ENCODE data around the gene NME3.
A peak's percentile ranks its signal among the peaks of the same experiment; 100 is the strongest.

Gene NME3

GRCh38 chr16:1793578-1794220, 22.4 kb upstream of the NME3 start, which contains the start of gene IGFALS:
TSS of gene IGFALS (minus strand) at chr16:1793705. CDS start at chr16:1793652, 53 bp downstream.
- DNase-seq (ENCODE audit: low read depth) = no peak

- no peak for DNase-seq (ENCODE audit: low read depth)
Measured at GRCh38 chr16:1792836-1793577, 21.7 kb upstream of the NME3 start.

DNA sequence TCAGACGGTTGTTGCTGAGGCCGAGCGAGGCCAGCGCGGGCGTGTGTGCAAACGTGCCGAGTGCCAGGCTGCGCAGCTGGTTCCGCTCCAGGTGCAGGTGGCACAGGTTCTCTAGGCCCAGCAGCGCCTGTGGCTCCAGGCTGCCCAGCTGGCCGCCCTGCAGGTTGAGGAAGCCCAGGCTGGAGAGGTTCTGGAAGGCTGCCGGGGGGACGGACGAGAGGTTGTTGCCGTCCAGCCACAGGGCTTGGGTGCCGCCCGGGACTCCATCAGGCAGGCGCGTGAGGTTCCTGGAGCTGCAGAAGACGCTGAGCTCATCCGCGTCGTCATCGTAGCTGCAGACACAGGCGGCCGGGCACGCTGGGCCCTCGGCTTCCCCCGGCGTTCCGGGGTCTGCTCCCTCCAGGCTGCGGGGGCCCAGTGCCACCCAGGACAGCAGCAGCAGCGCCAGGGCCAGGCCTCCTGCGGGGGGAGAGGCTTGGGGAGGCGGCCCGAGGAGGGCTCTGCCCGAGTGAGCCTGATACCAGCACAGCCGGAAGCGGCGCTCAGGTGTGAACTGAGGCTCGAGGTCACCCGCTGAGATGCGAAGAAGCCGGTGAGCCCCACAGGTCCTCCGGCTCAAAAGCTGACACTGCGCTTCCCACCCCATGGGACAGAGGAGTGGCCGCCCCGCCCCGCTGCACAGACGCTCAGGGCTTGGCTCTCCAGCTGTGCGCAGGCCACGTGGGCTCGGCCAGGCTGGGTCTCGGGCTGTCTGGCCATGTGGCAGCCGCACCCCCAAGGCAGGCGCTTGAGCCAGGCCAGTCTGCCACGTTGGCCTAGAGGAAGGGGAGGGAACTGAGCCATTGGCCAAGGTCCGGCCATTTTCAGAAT, 20.8 kb upstream of the NME3 start:
- no peak for DNase-seq (ENCODE audit: low read depth)

DNA sequence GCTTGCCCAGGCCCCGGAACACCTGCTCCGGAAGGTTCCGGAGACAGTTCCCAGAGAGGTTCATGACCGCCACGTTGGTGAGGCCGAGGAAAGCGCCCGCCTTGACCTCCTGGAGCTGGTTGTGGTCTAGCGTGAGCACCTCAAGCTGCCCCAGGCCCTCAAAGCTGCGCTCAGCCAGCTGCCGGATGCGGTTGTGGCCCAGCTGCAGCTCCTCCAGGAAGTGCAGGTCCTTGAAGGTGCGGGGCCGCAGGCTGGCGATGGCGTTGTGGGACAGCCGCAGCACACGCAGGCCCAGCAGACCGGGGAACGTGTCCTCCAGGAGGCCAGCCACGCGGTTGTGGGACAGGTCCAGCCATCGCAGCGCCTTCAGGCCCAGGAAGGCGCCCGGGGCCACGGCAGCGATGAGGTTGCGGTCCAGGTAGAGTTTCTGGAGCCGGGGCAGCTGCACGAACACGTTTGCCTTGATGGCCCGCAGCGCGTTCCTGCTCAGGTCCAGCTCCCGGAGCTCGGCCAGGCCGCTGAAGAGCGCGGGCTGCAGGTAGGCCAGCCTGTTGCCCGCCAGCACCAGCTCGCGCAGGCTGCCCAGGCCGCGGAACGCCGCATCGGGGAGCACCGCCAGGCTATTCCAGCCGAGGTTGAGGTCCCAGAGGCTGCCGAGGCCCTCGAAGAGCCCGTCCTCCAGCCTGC, 20.1 kb upstream of the NME3 start:
- no peak for DNase-seq (ENCODE audit: low read depth)

DNA sequence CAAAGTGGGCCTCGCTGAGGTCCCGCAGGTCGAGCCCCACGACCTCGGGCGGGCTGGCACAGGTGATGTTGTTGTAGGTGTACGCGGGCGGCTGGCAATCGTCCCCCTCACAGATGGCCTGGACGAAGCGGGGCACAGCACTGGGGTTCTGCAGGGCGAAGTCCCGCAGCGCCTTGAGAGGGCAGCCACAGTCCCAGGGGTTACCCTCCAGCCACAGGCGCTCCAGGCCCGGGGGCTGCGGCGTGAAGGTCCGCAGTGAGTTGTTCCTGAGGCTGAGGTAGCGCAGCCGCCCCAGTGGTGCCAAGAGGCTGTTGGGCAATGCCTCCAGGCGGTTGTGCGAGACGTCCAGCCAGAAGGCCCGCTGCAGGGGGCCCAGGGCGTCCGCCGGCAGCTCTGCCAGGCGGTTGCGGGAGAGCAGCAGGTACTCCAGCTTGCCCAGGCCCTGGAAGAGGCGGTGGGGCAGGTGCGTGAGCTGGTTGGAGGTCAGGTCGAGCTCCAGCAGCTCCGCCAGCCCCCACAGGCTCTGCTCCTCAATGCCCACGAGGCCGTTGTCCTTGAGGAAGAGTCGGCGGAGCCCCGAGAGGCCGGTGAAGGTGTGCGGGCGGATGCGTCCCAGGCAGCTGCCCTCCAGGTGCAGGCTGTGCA, 19.4 kb upstream of the NME3 start:
- no peak for DNase-seq (ENCODE audit: low read depth)

- DNase-seq (ENCODE audit: low read depth) = no peak
Measured at GRCh38 chr16:1790261-1790610, 18.9 kb upstream of the NME3 start.

GRCh38 chr16:1789643-1790045, 18.3 kb upstream of the NME3 start:
- no peak for DNase-seq (ENCODE audit: low read depth)

DNA sequence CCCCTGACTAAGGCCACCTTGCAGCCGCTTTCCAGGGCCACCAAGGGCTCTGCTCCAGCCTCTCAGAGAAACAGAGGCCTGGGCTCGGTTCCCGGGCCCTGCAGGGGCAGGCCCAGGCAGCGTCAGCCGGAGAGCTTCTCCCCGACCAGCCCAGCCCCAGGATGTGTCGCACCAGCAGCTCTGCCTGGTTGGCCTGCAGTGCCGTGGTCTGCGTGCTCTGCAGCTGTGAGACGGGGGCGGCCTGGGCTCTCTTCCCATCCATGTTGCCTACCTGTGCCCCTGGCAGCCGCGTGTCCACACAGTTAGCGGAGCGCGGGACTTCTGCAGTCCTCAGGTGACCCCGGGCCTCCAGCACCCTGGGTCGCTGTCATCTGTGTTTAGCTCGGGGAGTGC, 17.4 kb upstream of the NME3 start:
- DNase-seq (ENCODE audit: low read depth) = no peak

DNA sequence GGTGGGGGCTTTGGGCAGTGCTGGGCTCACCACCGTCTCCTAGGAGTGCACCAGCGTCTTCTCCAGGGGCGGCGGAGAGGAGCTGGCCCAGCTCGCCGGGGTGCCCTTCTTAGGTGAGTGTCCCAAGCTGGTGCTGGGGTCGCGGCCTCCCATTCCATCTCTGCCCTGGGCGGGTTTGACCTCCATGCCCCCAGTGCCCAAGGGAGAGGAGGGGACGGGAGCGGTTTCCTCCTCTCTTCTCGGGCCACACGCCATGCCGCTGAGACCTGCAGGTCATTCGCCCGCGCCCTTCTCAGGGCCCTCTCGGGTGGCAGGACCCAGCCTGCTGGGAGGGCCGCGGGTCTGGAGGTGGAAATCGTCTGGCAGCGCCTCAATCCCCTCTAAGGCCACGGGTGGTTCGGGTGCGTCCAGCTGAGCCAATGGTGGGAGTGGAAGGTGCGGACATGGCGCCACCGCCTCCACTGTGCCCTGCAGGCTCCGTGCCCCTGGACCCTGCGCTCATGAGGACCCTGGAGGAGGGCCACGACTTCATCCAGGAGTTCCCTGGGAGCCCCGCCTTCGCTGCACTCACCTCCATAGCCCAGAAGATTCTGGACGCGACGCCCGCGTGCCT, 16.9 kb upstream of the NME3 start:
- DNase-seq (ENCODE audit: low read depth) = no peak

DNA sequence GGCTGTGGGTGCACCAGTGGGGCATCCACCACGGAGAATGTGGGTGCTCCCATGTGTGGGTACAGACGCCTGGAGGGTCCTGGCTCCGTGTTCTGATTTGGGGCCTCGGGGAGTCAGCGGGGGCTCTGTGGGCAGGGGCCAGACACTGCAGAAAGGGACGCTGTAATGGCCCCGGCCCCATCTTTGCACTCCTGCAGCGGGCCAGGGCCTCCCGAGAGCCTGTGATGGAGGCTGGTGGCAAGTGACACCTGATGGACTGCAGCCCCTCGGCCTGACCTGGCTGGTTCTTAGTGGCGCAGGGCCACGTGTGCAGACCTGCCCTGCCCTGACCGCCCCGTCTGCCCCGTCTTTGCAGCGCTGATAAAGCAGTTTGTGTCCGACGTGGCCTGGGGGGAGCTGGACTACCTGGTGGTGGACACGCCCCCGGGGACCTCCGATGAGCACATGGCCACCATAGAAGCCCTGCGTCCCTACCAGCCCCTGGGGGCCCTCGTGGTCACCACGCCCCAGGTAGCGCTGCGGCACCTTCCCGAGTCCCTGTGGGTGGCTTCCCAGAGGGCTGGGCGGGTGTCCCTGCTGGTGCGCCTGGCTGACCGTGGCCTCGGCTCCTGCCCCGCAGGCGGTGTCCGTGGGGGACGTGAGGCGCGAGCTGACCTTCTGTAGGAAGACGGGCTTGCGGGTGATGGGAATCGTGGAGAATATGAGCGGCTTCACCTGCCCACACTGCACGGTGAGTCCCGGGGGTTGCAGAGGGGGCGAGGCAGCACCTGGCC, 16.2 kb upstream of the NME3 start:
- DNase-seq (ENCODE audit: low read depth) = no peak

GRCh38 chr16:1787056-1787321, 15.6 kb upstream of the NME3 start:
- no peak for DNase-seq (ENCODE audit: low read depth)

- DNase-seq (ENCODE audit: low read depth) = no peak
Measured at GRCh38 chr16:1786242-1787055, 15.1 kb upstream of the NME3 start.

DNA sequence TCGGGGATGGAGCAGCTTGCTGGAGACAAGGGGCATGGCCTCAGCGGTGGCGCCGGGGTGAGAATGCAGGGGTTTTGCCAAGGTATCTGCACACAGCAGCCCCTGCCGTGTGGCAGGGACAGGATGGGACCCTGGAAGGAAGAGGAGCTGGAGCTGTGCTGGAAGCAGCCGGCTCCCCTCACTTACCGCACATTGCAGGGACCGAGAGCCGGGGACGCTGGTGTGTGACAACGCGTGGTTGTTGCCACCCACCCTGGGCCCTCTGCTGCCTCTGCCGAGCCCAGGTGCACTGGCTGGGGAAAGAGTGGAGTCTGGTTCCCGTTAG, 14.5 kb upstream of the NME3 start:
- DNase-seq (ENCODE audit: low read depth) = no peak

DNA sequence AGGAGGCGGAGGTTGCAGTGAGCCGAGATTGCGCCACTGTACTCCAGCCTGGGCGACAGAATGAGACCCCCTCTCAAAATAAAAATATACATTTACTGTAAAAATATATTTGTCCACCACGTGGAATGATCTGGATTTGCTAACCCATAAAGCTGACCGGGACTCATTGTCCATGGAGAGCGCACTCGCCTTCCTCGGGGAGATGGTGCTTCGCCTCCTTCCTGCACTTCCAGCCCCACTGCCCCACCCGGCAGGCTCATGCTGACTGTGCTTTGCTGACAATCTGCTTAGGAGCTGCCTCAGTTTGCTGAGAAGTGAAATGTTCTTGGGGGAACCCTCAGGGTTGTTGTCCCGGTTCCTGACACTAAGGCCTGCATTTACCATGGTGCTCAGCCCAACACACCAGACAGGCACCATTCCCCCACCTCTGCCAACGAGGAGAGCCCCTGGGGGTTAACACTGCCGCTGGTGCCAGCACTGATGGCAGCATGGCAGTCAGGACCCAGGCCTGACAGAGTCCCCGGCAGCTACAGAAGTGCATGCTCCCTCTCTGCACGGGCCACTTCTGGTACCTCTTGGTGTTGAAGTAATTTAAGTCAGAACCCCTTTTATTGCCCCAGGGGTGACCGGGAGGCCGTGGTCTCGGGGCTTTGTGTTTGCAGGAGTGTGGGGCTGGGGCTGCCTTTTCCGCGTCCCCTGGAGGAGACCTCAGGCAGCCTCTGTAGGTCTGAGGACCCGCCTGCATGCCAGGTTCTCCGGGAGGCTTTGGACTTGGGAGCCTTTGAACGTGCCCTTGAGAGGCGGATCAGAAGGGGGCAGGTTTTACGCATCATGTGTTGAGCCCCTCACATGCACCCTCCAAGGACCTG, 13.9 kb upstream of the NME3 start:
- no peak for DNase-seq (ENCODE audit: low read depth)

GRCh38 chr16:1782408-1783264, 11.3 kb upstream of the NME3 start, which contains the start of the genes NUBP2 and SPSB3:
TSS of gene NUBP2 (plus strand) at chr16:1782960. CDS start at chr16:1783021, 61 bp downstream.
TSS of gene SPSB3 (minus strand) at chr16:1782571. CDS start at chr16:1781483, 1,088 bp downstream.
- DNase-seq (ENCODE audit: low read depth) = peak; percentile 95

DNA sequence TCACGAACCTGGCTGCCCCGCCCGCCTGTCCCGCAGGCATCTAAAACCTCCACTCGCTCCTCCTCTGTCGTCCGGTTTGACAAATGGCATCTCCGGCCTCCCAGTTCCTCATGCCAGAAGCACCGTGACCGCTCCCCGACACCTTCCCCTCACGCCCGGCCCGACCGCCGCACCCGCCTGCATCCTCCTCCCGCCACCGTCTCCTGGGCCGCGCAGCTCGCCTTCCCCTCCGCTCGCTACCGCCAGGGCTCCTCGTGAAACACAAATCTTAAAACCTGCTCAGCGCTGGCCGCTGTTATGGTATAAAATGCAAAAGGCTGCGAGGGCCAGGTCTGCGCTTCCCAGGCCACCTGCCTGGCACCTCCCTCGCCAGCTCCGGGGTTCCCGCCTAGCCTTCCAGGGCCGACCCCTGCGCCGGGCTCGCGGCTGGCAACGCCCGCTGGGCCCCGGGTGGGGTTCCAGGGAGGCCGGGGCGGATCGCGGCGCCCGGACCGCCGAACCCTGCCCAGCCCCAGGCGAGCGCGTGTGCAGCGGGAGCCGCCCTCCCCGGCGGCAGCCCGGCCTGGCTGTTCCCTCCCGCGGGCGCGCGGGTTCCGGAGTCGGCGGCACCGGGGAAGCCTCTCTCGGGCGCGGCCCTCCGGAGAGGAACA, 10.5 kb upstream of the NME3 start:
- no peak for DNase-seq (ENCODE audit: low read depth)

DNA sequence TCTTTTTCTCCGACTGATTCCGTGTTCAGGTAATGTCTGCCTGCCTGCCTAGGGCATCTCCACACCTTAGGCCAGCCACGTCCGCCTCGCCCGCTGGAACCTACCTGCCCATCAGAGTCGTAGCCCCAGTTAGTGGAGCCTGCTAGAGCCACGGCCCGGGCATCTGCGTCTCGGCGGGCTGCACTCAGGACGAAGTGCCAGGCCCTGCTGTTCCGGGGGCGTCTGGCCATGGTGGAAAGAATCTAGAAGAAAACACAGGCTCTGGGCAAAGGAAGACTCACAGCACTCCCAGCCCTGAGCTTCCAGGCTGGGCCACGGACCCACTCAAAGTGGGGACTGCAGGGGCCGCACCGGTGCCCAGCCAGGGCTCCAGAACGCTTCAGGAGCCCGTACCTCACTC, 9.9 kb upstream of the NME3 start:
- DNase-seq (ENCODE audit: low read depth) = no peak

Measured in stimulated activated CD8-positive, alpha-beta memory T cell treated with anti-CD3 and anti-CD28 coated beads, Interleukin-7, amount 100 ng/mL, for 24 hours (primary cell).